GM20431 (cell line): Measurements from ENCODE around the gene DHX34.
"Not testable (repeated sequence)": the region's sequence is repeated elsewhere in the genome, so short reads cannot be mapped to it uniquely, and the experiment has no call there.

Experiments
- in situ Hi-C: fragments of 300-500 bp; cut with MseI, MboI; formaldehyde crosslinking; loops from one replicate; pipeline ENCODE4 v1.15.0; 2020; ENCODE audit warnings: low sequenced_read_pairs; ENCODE audit not compliant: unreplicated experiment

DHX34 gene

GRCh38 chr19:47348819-47349795 lies at the start of gene DHX34:
TSS of gene DHX34 (plus strand) at chr19:47349315. CDS start at chr19:47353031, 3,716 bp downstream.
- in situ Hi-C loops: no loop called here

GRCh38 chr19:47300867-47301266 lies 48.2 kb upstream of the DHX34 start:
- in situ Hi-C loops: not testable (repeated sequence)

- in situ Hi-C loops: no loop called here
Measured at GRCh38 chr19:47302249-47302648, 46.9 kb upstream of the DHX34 start.

GRCh38 chr19:47303966-47304365 lies 45.1 kb upstream of the DHX34 start:
- in situ Hi-C loops: no loop called here

GRCh38 chr19:47305309-47305751 lies 43.8 kb upstream of the DHX34 start:
- in situ Hi-C loops: no loop called here

- in situ Hi-C loops: no loop called here
Measured at GRCh38 chr19:47306303-47306702, 42.8 kb upstream of the DHX34 start.

GRCh38 chr19:47309038-47309437 lies 40.1 kb upstream of the DHX34 start:
- in situ Hi-C loops: no loop called here

- in situ Hi-C loops: no loop called here
Measured at GRCh38 chr19:47309608-47310007, 39.5 kb upstream of the DHX34 start, which contains the start of gene C5AR1. TSS of gene C5AR1 (plus strand) at chr19:47309861. CDS start at chr19:47309896, 35 bp downstream.

- in situ Hi-C loops: no loop called here
Measured at GRCh38 chr19:47310323-47310722, 38.8 kb upstream of the DHX34 start.

- in situ Hi-C loops: no loop called here
Measured at GRCh38 chr19:47310819-47311218, 38.3 kb upstream of the DHX34 start.

GRCh38 chr19:47312366-47313006 lies 36.6 kb upstream of the DHX34 start:
- in situ Hi-C loops: no loop called here

GRCh38 chr19:47313754-47314295 lies 35.3 kb upstream of the DHX34 start:
- in situ Hi-C loops: no loop called here

- in situ Hi-C loops: no loop called here
Measured at GRCh38 chr19:47315125-47315821, 33.8 kb upstream of the DHX34 start.

- in situ Hi-C loops: no loop called here
Measured at GRCh38 chr19:47316513-47316912, 32.6 kb upstream of the DHX34 start.

- in situ Hi-C loops: no loop called here
Measured at GRCh38 chr19:47319923-47320871, 28.9 kb upstream of the DHX34 start.

GRCh38 chr19:47321630-47322029 lies 27.5 kb upstream of the DHX34 start:
- in situ Hi-C loops: no loop called here

GRCh38 chr19:47322058-47322457 lies 27.1 kb upstream of the DHX34 start:
- in situ Hi-C loops: no loop called here

- in situ Hi-C loops: no loop called here
Measured at GRCh38 chr19:47323409-47323808, 25.7 kb upstream of the DHX34 start.

GRCh38 chr19:47323872-47324271 lies 25.2 kb upstream of the DHX34 start:
- in situ Hi-C loops: no loop called here
